HepG2 (cell line): ENCODE results near the gene CAMSAP1.

Source experiments
- FOXA3 ChIP-seq: IDR thresholded peaks from 2 replicates; pipeline ENCODE4 v1.6.1; 2016; ENCODE audit warnings: missing genetic modification reagents, missing compliant biosample characterization
- FOXM1 ChIP-seq: sonication (generic); formaldehyde crosslinking; IDR thresholded peaks from 2 replicates; pipeline ENCODE4 v1.5.0; 2020; ENCODE audit warnings: missing genetic modification reagents
- HDAC2 ChIP-seq: sonication (generic); formaldehyde crosslinking; IDR thresholded peaks from 2 replicates; pipeline ENCODE4 v1.4.0; 2020; ENCODE audit warnings: missing genetic modification reagents
- KLF9 ChIP-seq: IDR thresholded peaks from 2 replicates; pipeline ENCODE4 v1.6.1; 2016; ENCODE audit warnings: low read depth
- POLR2A ChIP-seq, 2 experiments: IDR thresholded peaks; 2 replicates each; pipeline ENCODE4 v1.6.1; 2011; ENCODE audit warnings: low read depth in 2 of 2, low read length in 2 of 2, mild to moderate bottlenecking in 1 of 2, moderate library complexity in 1 of 2; ENCODE audit not compliant: insufficient read depth in 1 of 2
- POLR2AphosphoS5 ChIP-seq: IDR thresholded peaks from 2 replicates; pipeline ENCODE4 v1.6.1; 2012; ENCODE audit warnings: low read depth, low read length
- SUZ12 ChIP-seq: fragments of 150-350 bp; IDR thresholded peaks from 2 replicates; pipeline ENCODE4 v1.6.1; 2014; ENCODE audit warnings: low read depth, low read length
- XRCC5 ChIP-seq: fragments of 200-400 bp; formaldehyde crosslinking; optimal IDR thresholded peaks from 2 replicates; pipeline ENCODE3; 2017; ENCODE audit warnings: mild to moderate bottlenecking, low read length
- ZNF501 ChIP-seq: sonication (generic); formaldehyde crosslinking; IDR thresholded peaks from 2 replicates; pipeline ENCODE4 v1.5.1; 2020; ENCODE audit warnings: mild to moderate bottlenecking, moderate library complexity, missing genetic modification reagents
- ZNF737 ChIP-seq: sonication (generic); formaldehyde crosslinking; IDR thresholded peaks from 2 replicates; pipeline ENCODE4 v1.5.0; 2020; ENCODE audit warnings: missing genetic modification reagents, mild to moderate bottlenecking, borderline replicate concordance
- TF ChIP-seq, protein P1 (sequence below): IDR thresholded peaks from 2 replicates; pipeline ENCODE4 v1.6.1; 2016; ENCODE audit warnings: low read depth, borderline replicate concordance

DNA sequence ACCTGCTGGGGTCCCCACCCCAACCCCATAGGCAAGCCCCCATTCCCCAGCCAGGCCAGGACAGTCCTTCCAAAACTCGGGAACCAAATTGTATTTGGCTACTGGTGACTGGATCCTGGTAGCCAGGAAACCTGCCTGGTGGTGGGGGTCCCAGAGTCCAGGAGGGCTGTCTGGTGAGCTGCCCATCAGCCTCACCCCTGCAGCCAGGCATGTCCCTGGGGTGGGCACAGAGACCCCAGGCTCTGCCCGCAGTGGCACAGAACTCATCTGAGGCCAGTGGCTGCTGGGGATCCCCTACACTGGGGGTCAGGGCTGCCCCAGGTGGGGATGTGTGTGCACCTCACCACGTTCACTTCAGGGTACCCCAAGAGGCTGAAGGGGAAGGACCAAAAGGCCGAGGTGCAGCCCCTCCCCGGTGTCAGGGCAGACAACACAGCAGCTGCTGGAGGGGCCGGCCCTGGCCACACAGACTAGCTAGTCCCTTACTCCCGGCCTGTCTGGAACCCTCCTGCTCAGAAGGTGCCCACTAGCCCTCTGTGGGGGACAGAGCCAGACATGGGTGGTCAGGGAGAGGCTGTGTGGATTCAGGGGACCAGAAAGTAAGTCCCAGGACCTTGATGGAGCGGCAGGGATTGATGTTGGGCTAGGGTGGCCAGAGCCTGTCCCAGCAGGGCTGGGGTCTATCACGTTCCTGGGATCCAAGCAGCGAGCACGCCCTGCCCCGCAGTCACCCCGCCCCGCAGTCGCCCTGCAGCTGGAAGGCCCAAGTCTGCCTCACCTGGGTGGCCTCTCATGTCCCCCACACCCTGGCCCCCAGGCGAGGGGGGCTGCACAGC, 113.9 kb downstream of the CAMSAP1 start:
- TF ChIP-seq POLR2AphosphoS5 (no peak), HDAC2 (CRISPR knock-in tag) (no peak), FOXA3 (no peak), ZNF737 (CRISPR knock-in tag) (no peak), SUZ12 (no peak), POLR2A (IDR thresholded peaks at IDR 0.05; ENCODE audit: insufficient read depth in 1 of 2, low read depth in 2 of 2, low read length in 2 of 2) (no peak), XRCC5 (no peak), KLF9 (CRISPR knock-in tag) (no peak), FOXM1 (CRISPR knock-in tag) (no peak), ZNF501 (CRISPR knock-in tag) (no peak)
- TF ChIP-seq, protein P1, sequence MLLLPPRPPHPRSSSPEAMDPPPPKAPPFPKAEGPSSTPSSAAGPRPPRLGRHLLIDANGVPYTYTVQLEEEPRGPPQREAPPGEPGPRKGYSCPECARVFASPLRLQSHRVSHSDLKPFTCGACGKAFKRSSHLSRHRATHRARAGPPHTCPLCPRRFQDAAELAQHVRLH (CRISPR knock-in tag): no peak
